GM23338 (cell line): ENCODE data around the gene SWT1. TPM values are rescaled to one million over a fixed set of nuclear protein-coding genes. Genes with fewer than 3 reads are reported as not detected.
"Not testable (repeated sequence)": the region's sequence is repeated elsewhere in the genome, so short reads cannot be mapped to it uniquely, and the experiment has no call there.

Experiments used
- ATAC-seq: fragments of 200-7000 bp; cut with Tn5 transposase; 3 replicates; pipeline ENCODE4 v1.9.1; 2020
- DNase-seq: peaks from one replicate; pipeline ENCODE4 v3.0.0-alpha.2; 2015; ENCODE audit warnings: low spot score
- H2AFZ ChIP-seq: fragments of 200-600 bp; sonication (generic); 2 replicates; pipeline ENCODE4 v1.8.0; 2016; ENCODE audit warnings: antibody characterized with exemption, mild to moderate bottlenecking, moderate library complexity
- H3F3A ChIP-seq: fragments of 200-600 bp; sonication (generic); replicated peaks from 2 replicates; pipeline ENCODE4 v1.8.0; 2017; ENCODE audit warnings: antibody characterized with exemption, mixed run types, low read depth
- H3K27ac ChIP-seq: fragments of 200-600 bp; sonication (generic); 2 replicates; pipeline ENCODE4 v1.6.1; 2016; ENCODE audit warnings: low read depth
- H3K27me3 ChIP-seq: fragments of 200-600 bp; sonication (generic); 2 replicates; pipeline ENCODE4 v1.8.0; 2016; ENCODE audit warnings: mild to moderate bottlenecking, mixed run types, moderate library complexity; ENCODE audit not compliant: insufficient read depth
- H3K36me3 ChIP-seq: fragments of 200-600 bp; sonication (generic); 2 replicates; pipeline ENCODE4 v1.8.0; 2016; ENCODE audit warnings: mild to moderate bottlenecking; ENCODE audit not compliant: insufficient read depth
- H3K4me1 ChIP-seq: fragments of 200-600 bp; sonication (generic); 2 replicates; pipeline ENCODE4 v1.8.0; 2016; ENCODE audit warnings: mild to moderate bottlenecking, moderate library complexity; ENCODE audit not compliant: insufficient read depth
- H3K4me2 ChIP-seq: fragments of 200-600 bp; sonication (generic); 2 replicates; pipeline ENCODE4 v1.7.1; 2017; ENCODE audit warnings: mixed run types
- H3K4me3 ChIP-seq: fragments of 200-600 bp; sonication (generic); 2 replicates; pipeline ENCODE4 v1.6.1; 2016; ENCODE audit warnings: mixed run types
- H3K79me2 ChIP-seq: fragments of 200-600 bp; sonication (generic); replicated peaks from 2 replicates; pipeline ENCODE4 v1.8.0; 2017; ENCODE audit warnings: mild to moderate bottlenecking; ENCODE audit not compliant: insufficient read depth
- H3K9me2 ChIP-seq: fragments of 200-600 bp; sonication (generic); 2 replicates; pipeline ENCODE4 v1.8.0; 2017; ENCODE audit not compliant: insufficient read depth
- H4K20me1 ChIP-seq: fragments of 200-600 bp; sonication (generic); replicated peaks from 2 replicates; pipeline ENCODE4 v1.8.0; 2017; ENCODE audit warnings: mild to moderate bottlenecking; ENCODE audit not compliant: insufficient read depth
- H3K27ac Mint-ChIP-seq: 2 replicates; pipeline ENCODE4 v1.8.0; 2020; ENCODE audit warnings: inconsistent platforms, mild to moderate bottlenecking, moderate library complexity, mixed read lengths
- H3K27me3 Mint-ChIP-seq: 3 replicates; pipeline ENCODE4 v1.8.0; 2022; ENCODE audit warnings: low read depth, mild to moderate bottlenecking, moderate library complexity, mixed read lengths, inconsistent platforms; ENCODE audit not compliant: insufficient read depth, poor library complexity
- H3K36me3 Mint-ChIP-seq: 3 replicates; pipeline ENCODE4 v1.8.0; 2021; ENCODE audit warnings: low read depth, mild to moderate bottlenecking, inconsistent platforms, moderate library complexity, mixed read lengths
- H3K4me1 Mint-ChIP-seq: 3 replicates; pipeline ENCODE4 v1.8.0; 2020; ENCODE audit warnings: mild to moderate bottlenecking, inconsistent platforms, mixed read lengths
- H3K4me3 Mint-ChIP-seq: 3 replicates; pipeline ENCODE4 v1.8.0; 2021; ENCODE audit warnings: moderate library complexity, mild to moderate bottlenecking, inconsistent platforms, mixed read lengths
- H3K9me3 Mint-ChIP-seq: 3 replicates; pipeline ENCODE4 v1.8.0; 2020; ENCODE audit warnings: moderate library complexity, mild to moderate bottlenecking, inconsistent platforms, mixed read lengths
- CREB1 ChIP-seq: fragments of 250-450 bp; sonication (Bioruptor Pico); IDR thresholded peaks from 2 replicates; pipeline ENCODE4 v1.5.0; 2020; ENCODE audit warnings: low read depth, mild to moderate bottlenecking, moderate library complexity
- ETS1 ChIP-seq: IDR thresholded peaks from 2 replicates; pipeline ENCODE4 v1.6.1; 2016; ENCODE audit warnings: antibody characterized with exemption
- EZH2phosphoT487 ChIP-seq: fragments of 200-600 bp; sonication (generic); IDR thresholded peaks from one replicate; pipeline ENCODE4 v1.8.1; 2018; ENCODE audit warnings: antibody characterized with exemption; ENCODE audit not compliant: unreplicated experiment
- JUNB ChIP-seq: IDR thresholded peaks from one replicate; pipeline ENCODE4 v1.6.1; 2016; ENCODE audit warnings: antibody characterized with exemption; ENCODE audit not compliant: unreplicated experiment
- POLR2AphosphoS5 ChIP-seq: IDR thresholded peaks from 2 replicates; pipeline ENCODE4 v1.6.1; 2016; ENCODE audit warnings: antibody characterized with exemption, low read depth
- ZNF114 ChIP-seq: fragments of 250-450 bp; sonication (Bioruptor Pico); IDR thresholded peaks from 2 replicates; pipeline ENCODE4 v1.5.0; 2020; ENCODE audit warnings: mild to moderate bottlenecking, moderate library complexity
- polyA plus RNA-seq: library from polyadenylated mRNA; unstranded; fragments of >200 nt; fragmentation: Nextera tagmentation; extraction: Ambion mirVana; gene quantifications from 2 replicates; pipeline ENCODE4 v1.2.1, GENCODE V29; 2016
- total RNA-seq: library from RNA; depleted of rRNA; stranded (reverse); fragments of >200 nt; shearing (Covaris generic); gene quantifications from 2 replicates; pipeline ENCODE4 v1.2.3, GENCODE V29; 2014
- TF ChIP-seq, protein P1 (sequence below): fragments of 250-450 bp; sonication (Bioruptor Pico); IDR thresholded peaks from 2 replicates; pipeline ENCODE4 v1.5.0; 2020; ENCODE audit warnings: mild to moderate bottlenecking, moderate library complexity

Gene SWT1
- total and polyA plus RNA-seq, 2 experiments from 2014 or later = 3.6 to 5.7 TPM

GRCh38 chr1:185249563-185249962 lies 92.6 kb downstream of the SWT1 start:
- Histone ChIP-seq H3K36me3 (no peaks in the 10 kb centered on the region), H3K4me1 (peaks cover 18% of the 10 kb centered on the region), H3K27ac (peak overlapping the region; percentile 46), H3F3A (no peaks in the 10 kb centered on the region), H4K20me1 (no peaks in the 10 kb centered on the region), H2AFZ (peak overlapping the region; percentile 15; the same call in 1 of the 2 replicates), H3K9me2 (no peaks in the 10 kb centered on the region), H3K79me2 (no peaks in the 10 kb centered on the region), H3K4me2 (0 out of 2 replicates have a peak overlapping the region, but pooled peaks have one; percentile 16), H3K27me3 (no peaks in the 10 kb centered on the region), H3K4me3 (no peak overlapping the region)
- TF ChIP-seq POLR2AphosphoS5 (no peak), CREB1 (CRISPR knock-in tag) (no peak)
- peak overlapping the region; percentile 70; the same call in 1 of the 2 replicates for H3K27ac Mint-ChIP-seq
- DNase-seq (peak; percentile 52), ATAC-seq (peak; percentile 84)
- no peaks in the 10 kb centered on the region for H3K36me3 Mint-ChIP-seq
- peaks cover 15% of the 10 kb centered on the region for H3K4me1 Mint-ChIP-seq
- peaks cover 3% of the 10 kb centered on the region for H3K27me3 Mint-ChIP-seq
- no peaks in the 10 kb centered on the region for H3K9me3 Mint-ChIP-seq
- no peak overlapping the region for H3K4me3 Mint-ChIP-seq

DNA sequence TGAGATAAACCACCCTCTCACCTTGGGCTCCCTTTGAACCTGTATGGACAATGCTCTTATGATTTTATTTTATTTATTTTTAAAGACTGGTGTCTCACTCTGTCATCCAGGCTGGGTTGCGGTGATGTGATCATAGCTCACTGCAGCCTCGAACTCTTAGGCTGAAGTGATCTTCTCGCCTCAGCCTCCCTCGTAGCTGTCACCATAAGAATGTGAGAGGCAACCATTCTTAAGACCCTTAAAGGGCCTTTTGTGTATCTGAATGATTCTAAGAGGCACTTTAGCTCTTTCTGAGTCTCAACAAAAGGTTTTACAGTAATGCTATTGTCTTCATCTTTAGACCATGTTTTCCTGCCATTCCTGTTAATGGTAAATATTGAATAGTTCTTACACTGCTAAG lies 93.1 kb downstream of the SWT1 start:
- Mint-ChIP-seq H3K4me1 (peaks cover 15% of the 10 kb centered on the region), H3K27me3 (peaks cover 3% of the 10 kb centered on the region), H3K9me3 (peaks cover 4% of the 10 kb centered on the region; the same call in 2 of the 3 replicates), H3K36me3 (no peaks in the 10 kb centered on the region), H3K4me3 (no peak overlapping the region), H3K27ac (peak overlapping the region; percentile 70; the same call in 1 of the 2 replicates)
- peak; percentile 20 for DNase-seq
- TF ChIP-seq EZH2phosphoT487 = no peak
- TF ChIP-seq, protein P1, sequence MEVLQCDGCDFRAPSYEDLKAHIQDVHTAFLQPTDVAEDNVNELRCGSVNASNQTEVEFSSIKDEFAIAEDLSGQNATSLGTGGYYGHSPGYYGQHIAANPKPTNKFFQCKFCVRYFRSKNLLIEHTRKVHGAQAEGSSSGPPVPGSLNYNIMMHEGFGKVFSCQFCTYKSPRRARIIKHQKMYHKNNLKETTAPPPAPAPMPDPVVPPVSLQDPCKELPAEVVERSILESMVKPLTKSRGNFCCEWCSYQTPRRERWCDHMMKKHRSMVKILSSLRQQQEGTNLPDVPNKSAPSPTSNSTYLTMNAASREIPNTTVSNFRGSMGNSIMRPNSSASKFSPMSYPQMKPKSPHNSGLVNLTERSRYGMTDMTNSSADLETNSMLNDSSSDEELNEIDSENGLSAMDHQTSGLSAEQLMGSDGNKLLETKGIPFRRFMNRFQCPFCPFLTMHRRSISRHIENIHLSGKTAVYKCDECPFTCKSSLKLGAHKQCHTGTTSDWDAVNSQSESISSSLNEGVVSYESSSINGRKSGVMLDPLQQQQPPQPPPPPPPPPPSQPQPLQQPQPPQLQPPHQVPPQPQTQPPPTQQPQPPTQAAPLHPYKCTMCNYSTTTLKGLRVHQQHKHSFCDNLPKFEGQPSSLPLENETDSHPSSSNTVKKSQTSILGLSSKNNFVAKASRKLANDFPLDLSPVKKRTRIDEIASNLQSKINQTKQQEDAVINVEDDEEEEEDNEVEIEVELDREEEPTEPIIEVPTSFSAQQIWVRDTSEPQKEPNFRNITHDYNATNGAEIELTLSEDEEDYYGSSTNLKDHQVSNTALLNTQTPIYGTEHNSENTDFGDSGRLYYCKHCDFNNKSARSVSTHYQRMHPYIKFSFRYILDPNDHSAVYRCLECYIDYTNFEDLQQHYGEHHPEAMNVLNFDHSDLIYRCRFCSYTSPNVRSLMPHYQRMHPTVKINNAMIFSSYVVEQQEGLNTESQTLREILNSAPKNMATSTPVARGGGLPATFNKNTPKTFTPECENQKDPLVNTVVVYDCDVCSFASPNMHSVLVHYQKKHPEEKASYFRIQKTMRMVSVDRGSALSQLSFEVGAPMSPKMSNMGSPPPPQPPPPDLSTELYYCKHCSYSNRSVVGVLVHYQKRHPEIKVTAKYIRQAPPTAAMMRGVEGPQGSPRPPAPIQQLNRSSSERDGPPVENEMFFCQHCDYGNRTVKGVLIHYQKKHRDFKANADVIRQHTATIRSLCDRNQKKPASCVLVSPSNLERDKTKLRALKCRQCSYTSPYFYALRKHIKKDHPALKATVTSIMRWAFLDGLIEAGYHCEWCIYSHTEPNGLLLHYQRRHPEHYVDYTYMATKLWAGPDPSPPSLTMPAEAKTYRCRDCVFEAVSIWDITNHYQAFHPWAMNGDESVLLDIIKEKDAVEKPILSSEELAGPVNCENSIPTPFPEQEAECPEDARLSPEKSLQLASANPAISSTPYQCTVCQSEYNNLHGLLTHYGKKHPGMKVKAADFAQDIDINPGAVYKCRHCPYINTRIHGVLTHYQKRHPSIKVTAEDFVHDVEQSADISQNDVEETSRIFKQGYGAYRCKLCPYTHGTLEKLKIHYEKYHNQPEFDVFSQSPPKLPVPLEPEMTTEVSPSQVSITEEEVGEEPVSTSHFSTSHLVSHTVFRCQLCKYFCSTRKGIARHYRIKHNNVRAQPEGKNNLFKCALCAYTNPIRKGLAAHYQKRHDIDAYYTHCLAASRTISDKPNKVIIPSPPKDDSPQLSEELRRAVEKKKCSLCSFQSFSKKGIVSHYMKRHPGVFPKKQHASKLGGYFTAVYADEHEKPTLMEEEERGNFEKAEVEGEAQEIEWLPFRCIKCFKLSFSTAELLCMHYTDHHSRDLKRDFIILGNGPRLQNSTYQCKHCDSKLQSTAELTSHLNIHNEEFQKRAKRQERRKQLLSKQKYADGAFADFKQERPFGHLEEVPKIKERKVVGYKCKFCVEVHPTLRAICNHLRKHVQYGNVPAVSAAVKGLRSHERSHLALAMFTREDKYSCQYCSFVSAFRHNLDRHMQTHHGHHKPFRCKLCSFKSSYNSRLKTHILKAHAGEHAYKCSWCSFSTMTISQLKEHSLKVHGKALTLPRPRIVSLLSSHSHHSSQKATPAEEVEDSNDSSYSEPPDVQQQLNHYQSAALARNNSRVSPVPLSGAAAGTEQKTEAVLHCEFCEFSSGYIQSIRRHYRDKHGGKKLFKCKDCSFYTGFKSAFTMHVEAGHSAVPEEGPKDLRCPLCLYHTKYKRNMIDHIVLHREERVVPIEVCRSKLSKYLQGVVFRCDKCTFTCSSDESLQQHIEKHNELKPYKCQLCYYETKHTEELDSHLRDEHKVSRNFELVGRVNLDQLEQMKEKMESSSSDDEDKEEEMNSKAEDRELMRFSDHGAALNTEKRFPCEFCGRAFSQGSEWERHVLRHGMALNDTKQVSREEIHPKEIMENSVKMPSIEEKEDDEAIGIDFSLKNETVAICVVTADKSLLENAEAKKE (CRISPR knock-in tag) = no peak
- TF ChIP-seq ZNF114 (CRISPR knock-in tag) = no peak
- TF ChIP-seq JUNB = no peak
- TF ChIP-seq ETS1 = no peak
- Histone ChIP-seq H3K9me2 (no peaks in the 10 kb centered on the region), H4K20me1 (no peaks in the 10 kb centered on the region), H3K27me3 (no peaks in the 10 kb centered on the region), H2AFZ (no peak overlapping the region), H3F3A (no peaks in the 10 kb centered on the region), H3K79me2 (no peaks in the 10 kb centered on the region), H3K4me1 (peaks cover 18% of the 10 kb centered on the region), H3K4me2 (0 out of 2 replicates have a peak overlapping the region, but pooled peaks have one; percentile 16), H3K27ac (peak overlapping the region; percentile 46), H3K4me3 (no peak overlapping the region), H3K36me3 (no peaks in the 10 kb centered on the region)
- peak; percentile 56 for ATAC-seq

DNA sequence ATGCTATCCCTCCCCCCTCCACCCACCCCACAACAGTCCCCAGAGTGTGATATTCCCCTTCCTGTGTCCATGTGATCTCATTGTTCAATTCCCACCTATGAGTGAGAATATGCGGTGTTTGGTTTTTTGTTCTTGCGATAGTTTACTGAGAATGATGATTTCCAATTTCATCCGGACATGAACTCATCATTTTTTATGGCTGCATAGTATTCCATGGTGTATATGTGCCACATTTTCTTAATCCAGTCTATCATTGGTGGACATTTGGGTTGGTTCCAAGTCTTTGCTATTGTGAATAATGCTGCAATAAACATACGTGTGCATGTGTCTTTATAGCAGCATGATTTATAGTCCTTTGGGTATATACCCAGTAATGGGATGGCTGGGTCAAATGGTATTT lies 95.0 kb downstream of the SWT1 start:
- not testable (repeated sequence) for H3K4me3 Mint-ChIP-seq, H2AFZ ChIP-seq, DNase-seq, H3K27me3 Mint-ChIP-seq, H3F3A ChIP-seq, H3K36me3 ChIP-seq, H4K20me1 ChIP-seq, H3K27ac ChIP-seq, H3K9me3 Mint-ChIP-seq, H3K4me2 ChIP-seq, H3K79me2 ChIP-seq, ATAC-seq, H3K27me3 ChIP-seq, H3K9me2 ChIP-seq, H3K27ac Mint-ChIP-seq, H3K4me3 ChIP-seq, H3K36me3 Mint-ChIP-seq
- peaks cover 18% of the 10 kb centered on the region for H3K4me1 ChIP-seq
- H3K4me1 Mint-ChIP-seq = peaks cover 15% of the 10 kb centered on the region
